Measurements from ENCODE around the gene RASSF8.

DNA sequence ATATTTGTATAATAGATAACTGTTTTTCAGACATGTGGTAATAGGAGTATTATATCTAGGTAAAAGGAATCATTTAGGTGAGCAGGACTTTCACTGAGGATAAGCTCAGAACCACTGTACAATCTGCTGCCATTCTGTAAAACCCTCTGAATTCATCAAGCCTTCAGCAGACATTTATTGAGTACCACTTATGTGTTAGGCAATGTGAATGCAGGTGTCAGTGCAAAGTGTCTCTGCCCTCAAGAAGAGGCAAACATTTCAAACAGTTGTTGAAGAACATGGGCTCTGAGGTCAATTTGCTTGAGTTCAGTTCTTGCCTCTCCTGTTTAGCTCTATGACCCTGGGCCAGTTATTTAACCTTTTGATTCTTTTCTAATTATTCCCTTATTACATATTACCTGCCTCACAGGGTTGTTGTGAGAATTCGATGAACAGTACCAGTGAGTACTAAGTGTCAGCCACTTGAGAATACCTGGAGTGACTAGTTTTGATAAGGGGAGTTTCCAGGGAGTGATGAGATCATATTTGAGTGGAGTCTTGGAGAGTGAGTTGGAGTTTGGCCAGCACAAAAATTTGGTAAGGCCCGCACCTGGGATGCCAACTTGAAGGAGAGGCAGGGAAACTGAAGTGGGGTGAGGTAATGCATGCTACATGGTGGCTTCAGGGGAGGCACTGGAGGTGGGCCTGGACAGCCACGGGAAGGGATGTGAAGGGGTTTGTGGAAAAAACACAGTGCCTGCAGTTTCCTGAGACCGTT is 33.7 kb downstream of the RASSF8 start:
- TF ChIP-seq, protein P1, sequence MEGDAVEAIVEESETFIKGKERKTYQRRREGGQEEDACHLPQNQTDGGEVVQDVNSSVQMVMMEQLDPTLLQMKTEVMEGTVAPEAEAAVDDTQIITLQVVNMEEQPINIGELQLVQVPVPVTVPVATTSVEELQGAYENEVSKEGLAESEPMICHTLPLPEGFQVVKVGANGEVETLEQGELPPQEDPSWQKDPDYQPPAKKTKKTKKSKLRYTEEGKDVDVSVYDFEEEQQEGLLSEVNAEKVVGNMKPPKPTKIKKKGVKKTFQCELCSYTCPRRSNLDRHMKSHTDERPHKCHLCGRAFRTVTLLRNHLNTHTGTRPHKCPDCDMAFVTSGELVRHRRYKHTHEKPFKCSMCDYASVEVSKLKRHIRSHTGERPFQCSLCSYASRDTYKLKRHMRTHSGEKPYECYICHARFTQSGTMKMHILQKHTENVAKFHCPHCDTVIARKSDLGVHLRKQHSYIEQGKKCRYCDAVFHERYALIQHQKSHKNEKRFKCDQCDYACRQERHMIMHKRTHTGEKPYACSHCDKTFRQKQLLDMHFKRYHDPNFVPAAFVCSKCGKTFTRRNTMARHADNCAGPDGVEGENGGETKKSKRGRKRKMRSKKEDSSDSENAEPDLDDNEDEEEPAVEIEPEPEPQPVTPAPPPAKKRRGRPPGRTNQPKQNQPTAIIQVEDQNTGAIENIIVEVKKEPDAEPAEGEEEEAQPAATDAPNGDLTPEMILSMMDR (IDR thresholded peaks at IDR 0.05; ENCODE audit: control extremely low read depth in 1 of 3, insufficient read depth in 1 of 3, low read depth in 1 of 3, low read length in 3 of 3), result no peak
- TF ChIP-seq, protein P2, sequence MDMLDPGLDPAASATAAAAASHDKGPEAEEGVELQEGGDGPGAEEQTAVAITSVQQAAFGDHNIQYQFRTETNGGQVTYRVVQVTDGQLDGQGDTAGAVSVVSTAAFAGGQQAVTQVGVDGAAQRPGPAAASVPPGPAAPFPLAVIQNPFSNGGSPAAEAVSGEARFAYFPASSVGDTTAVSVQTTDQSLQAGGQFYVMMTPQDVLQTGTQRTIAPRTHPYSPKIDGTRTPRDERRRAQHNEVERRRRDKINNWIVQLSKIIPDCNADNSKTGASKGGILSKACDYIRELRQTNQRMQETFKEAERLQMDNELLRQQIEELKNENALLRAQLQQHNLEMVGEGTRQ (IDR thresholded peaks at IDR 0.05; ENCODE audit: low read length), result no peak
- TF ChIP-seq CREB1 (IDR thresholded peaks at IDR 0.05) (no peak), JUN (IDR thresholded peaks at IDR 0.05; ENCODE audit: low read depth, low read length) (no peak), CHD1 (IDR thresholded peaks at IDR 0.05; ENCODE audit: low read depth, low read length) (no peak), CHD2 (IDR thresholded peaks at IDR 0.05; ENCODE audit: low read length) (no peak), FOSL1 (IDR thresholded peaks at IDR 0.05; ENCODE audit: insufficient read depth, low read depth, low read length) (no peak)
- TF ChIP-seq, protein P3, sequence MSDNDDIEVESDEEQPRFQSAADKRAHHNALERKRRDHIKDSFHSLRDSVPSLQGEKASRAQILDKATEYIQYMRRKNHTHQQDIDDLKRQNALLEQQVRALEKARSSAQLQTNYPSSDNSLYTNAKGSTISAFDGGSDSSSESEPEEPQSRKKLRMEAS (IDR thresholded peaks at IDR 0.05), result no peak
